NT2/D1 (cell line): Measurements from ENCODE around the gene CAMK1G.

Experiments used
- DNase-seq: peaks from one replicate; pipeline ENCODE4 v3.0.0-alpha.2; 2011; ENCODE audit warnings: low read depth, low spot score
- H3K27me3 ChIP-seq: 2 replicates; pipeline ENCODE4 v1.6.0; 2011; ENCODE audit warnings: mild to moderate bottlenecking; ENCODE audit not compliant: insufficient read length, insufficient read depth
- H3K36me3 ChIP-seq: 2 replicates; pipeline ENCODE4 v1.6.1; 2011; ENCODE audit warnings: mild to moderate bottlenecking, low read length, mixed read lengths; ENCODE audit not compliant: insufficient read depth, insufficient read length
- H3K4me1 ChIP-seq: 2 replicates; pipeline ENCODE4 v1.5.1; 2011; ENCODE audit not compliant: insufficient read depth, insufficient read length
- H3K4me3 ChIP-seq: 2 replicates; pipeline ENCODE4 v1.5.1; 2011; ENCODE audit warnings: low read depth; ENCODE audit not compliant: insufficient read length
- H3K9ac ChIP-seq: 2 replicates; pipeline ENCODE4 v1.6.0; 2011; ENCODE audit warnings: low read depth; ENCODE audit not compliant: insufficient read length
- H3K9me3 ChIP-seq: 2 replicates; pipeline ENCODE4 v1.5.1; 2011; ENCODE audit warnings: mild to moderate bottlenecking, low read length; ENCODE audit not compliant: insufficient read depth
- SUZ12 ChIP-seq: IDR thresholded peaks from 2 replicates; pipeline ENCODE4 v1.6.1; 2011; ENCODE audit not compliant: insufficient read length, insufficient read depth; ENCODE audit errors: extremely low read depth
- YY1 ChIP-seq: IDR thresholded peaks from 2 replicates; pipeline ENCODE4 v1.6.1; 2011; ENCODE audit not compliant: insufficient read length, insufficient read depth
- ZNF274 ChIP-seq: IDR thresholded peaks from 2 replicates; pipeline ENCODE4 v1.6.1; 2011; ENCODE audit warnings: mild to moderate bottlenecking, low read depth, low read length

Gene CAMK1G

DNA sequence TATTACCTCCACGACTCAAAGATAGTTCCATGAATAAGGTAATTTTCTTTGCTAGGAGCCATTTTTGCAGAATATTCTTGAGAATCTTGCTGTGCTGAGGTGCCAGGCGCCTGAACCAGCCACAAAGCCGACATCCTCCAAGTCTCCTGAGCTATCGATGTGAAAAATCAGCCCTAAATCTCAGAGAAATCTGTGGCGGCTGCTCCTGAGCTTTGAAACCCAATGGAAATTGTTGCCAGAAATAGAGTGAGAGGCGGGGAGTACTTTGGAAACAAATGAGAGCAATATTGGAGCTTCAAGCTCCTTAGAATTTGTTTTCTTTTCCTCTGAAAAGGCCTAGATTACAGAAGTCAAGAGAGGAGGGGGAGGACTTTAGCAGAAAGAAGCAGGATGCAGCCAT, 6.3 kb downstream of the CAMK1G start:
- peaks cover 12% of the 10 kb centered on the region; the same call in 1 of the 2 replicates for H3K9me3 ChIP-seq

DNA sequence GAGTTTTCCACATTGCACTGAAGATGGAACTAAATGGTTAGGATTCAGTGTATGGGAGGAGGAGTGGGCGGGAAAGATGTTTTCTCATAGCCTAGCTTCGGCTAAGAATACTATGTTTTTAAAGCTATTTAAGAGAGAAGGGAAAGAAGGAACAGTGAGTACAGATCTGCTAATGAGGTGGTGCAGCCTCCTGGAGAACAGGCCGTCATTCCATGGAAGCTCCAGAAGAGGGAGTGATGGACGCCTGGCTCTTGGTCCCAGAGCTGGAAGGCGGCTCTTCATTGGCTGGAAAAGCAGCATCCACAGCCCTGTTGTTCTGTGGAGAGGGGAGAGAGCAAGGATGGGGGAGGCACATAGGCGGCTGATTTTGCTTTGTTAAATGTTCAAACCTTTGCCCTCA, 6.9 kb downstream of the CAMK1G start:
- H3K4me1 ChIP-seq = no peaks in the 10 kb centered on the region
- no peaks in the 10 kb centered on the region for H3K36me3 ChIP-seq
- DNase-seq = no peak
- no peak for TF ChIP-seq ZNF274
- TF ChIP-seq SUZ12 = no peak
- TF ChIP-seq YY1 = no peak
- H3K27me3 ChIP-seq = peaks cover 13% of the 10 kb centered on the region
- H3K9me3 ChIP-seq = peaks cover 12% of the 10 kb centered on the region; the same call in 1 of the 2 replicates
- no peak overlapping the region for H3K4me3 ChIP-seq
- H3K9ac ChIP-seq = no peak overlapping the region

More for the DNA sequence above, 6.3 kb downstream of the CAMK1G start:
- peaks cover 19% of the 10 kb centered on the region for H3K27me3 ChIP-seq
- H3K4me1 ChIP-seq = no peaks in the 10 kb centered on the region
- DNase-seq = no peak
- H3K4me3 ChIP-seq = no peak overlapping the region
- H3K36me3 ChIP-seq = no peaks in the 10 kb centered on the region
- H3K9ac ChIP-seq = no peak overlapping the region
- TF ChIP-seq SUZ12 (no peak), YY1 (no peak), ZNF274 (no peak)

DNA sequence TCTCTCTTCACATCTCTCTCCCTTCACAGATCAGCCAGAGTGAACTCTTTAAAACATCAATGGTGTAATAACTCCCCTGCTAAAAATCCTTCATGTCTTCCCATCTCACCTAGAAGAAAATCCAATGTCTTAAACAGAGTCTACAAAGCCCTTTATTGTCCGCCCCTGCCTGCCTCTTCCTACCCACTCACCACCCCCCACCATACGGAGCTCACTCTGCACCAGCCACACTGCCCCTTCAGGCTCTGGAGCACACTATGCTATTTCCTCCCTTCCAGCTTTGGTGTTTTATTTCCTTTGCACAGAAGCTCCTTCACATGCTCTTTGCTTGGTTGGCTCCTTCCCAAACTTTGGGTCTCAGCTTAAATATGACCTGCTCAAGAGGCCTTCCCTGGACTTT, 10.2 kb downstream of the CAMK1G start:
- no peaks in the 10 kb centered on the region for H3K27me3 ChIP-seq
- H3K4me1 ChIP-seq = no peaks in the 10 kb centered on the region
- TF ChIP-seq SUZ12 (no peak), ZNF274 (no peak), YY1 (no peak)
- no peak overlapping the region for H3K4me3 ChIP-seq
- H3K36me3 ChIP-seq = no peaks in the 10 kb centered on the region
- DNase-seq = no peak
- H3K9ac ChIP-seq = no peak overlapping the region
- no peaks in the 10 kb centered on the region for H3K9me3 ChIP-seq

DNA sequence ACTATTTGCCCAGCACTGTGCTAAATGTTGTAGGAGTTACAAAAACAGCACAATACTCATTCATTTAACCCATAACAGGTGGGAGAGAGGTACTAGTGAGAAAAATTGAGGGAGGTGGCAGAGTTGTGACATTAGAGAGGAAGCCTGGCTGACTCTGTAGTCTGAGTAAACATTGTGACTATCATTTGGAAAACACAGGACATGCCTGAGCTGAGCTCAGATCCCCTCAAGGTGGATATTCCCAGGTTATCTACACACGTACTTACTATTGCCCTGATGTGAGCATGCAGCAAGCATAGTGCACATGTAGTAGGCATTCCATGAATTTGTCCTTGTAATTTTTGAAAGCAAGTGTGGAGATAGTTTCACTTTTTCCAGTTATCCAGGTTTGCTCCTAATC, 10.9 kb downstream of the CAMK1G start:
- Histone ChIP-seq H3K9me3 (no peaks in the 10 kb centered on the region), H3K4me3 (no peak overlapping the region), H3K9ac (no peak overlapping the region), H3K27me3 (no peaks in the 10 kb centered on the region), H3K4me1 (no peaks in the 10 kb centered on the region), H3K36me3 (no peaks in the 10 kb centered on the region)
- TF ChIP-seq YY1 (no peak), SUZ12 (no peak), ZNF274 (no peak)
- DNase-seq = no peak

DNA sequence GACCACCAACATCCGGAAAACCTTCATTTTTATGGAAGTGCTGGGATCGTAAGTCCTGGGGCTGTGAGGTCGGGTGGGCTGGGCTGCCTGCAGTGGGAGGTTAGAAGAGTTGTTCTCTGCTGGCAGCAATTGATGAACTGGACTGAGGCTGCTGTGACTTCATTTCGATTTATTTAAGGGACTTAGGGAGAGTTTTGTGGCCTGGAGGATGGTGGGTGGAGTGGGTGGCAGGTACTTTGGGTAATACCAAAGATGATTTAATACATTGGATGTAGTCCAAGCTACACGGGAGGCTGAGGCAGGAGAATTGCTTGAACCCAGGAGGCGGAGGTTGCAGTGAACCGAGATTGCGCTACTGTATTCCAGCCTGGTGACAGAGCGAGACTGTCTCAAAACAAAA, 11.5 kb downstream of the CAMK1G start:
- Histone ChIP-seq H3K27me3 (no peaks in the 10 kb centered on the region), H3K4me1 (no peaks in the 10 kb centered on the region), H3K9me3 (no peaks in the 10 kb centered on the region), H3K4me3 (no peak overlapping the region), H3K36me3 (no peaks in the 10 kb centered on the region), H3K9ac (no peak overlapping the region)
- DNase-seq = no peak
- TF ChIP-seq SUZ12 (no peak), YY1 (no peak)

DNA sequence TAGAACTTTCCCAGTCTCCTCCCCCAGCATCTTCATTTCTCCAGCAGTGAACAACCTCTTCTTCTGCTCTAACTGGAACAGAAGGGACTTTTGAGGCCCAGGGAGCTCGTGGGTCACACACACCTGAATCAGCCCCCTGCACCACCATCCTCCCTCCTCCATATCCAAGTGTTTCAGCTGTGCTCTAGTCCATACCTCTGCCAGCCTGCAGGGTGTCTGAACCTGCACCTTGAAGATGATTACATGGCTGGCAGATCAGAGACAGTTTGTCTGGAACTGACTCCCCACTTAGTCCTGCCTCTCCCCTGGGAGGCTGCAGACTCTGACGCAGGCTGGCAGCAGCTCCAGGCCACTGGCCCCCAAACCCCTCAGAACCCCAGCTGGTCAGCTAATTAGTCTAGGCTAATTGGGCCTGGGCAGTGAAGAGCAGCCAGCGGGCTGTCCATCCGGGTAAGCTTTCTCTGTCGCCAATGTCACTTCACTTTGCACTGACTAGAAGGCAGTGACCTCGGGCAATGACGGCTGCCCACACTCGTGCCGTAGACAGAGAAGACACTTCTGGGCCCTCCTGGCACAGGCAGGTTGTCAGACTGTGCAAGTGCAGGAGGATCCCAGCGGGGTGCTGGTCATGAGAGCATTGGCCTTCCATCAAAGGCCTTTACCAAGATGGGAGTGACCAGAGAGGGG, 12.2 kb downstream of the CAMK1G start:
- Histone ChIP-seq H3K9ac (no peak overlapping the region), H3K4me1 (no peaks in the 10 kb centered on the region), H3K4me3 (no peak overlapping the region), H3K36me3 (no peaks in the 10 kb centered on the region), H3K9me3 (no peaks in the 10 kb centered on the region), H3K27me3 (no peaks in the 10 kb centered on the region)
- TF ChIP-seq YY1 (no peak), ZNF274 (no peak), SUZ12 (no peak)
- no peak for DNase-seq

DNA sequence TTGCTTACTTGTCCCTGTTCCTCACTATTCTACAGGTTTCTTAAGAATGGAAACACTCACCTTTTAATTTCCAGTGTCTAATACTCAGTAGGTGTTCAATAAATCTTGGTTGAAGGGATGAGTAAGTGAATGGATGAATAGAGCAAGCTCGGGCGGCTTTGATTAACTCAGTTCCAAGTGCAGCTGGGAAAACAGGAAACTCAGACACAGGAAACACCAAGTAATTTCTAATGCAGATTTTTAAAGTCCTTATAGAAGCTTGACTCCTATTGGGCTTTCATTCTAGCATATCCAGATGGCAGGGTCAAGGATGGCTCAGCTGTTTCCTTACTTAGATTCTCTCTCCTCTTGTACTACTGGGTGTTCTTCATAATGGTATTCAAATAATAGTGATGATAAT, 14.0 kb downstream of the CAMK1G start:
- TF ChIP-seq ZNF274 (no peak), SUZ12 (no peak), YY1 (no peak)
- no peaks in the 10 kb centered on the region for H3K27me3 ChIP-seq
- H3K4me3 ChIP-seq = no peak overlapping the region
- no peak overlapping the region for H3K9ac ChIP-seq
- H3K36me3 ChIP-seq = no peaks in the 10 kb centered on the region
- no peaks in the 10 kb centered on the region for H3K9me3 ChIP-seq
- no peaks in the 10 kb centered on the region for H3K4me1 ChIP-seq
- no peak for DNase-seq

DNA sequence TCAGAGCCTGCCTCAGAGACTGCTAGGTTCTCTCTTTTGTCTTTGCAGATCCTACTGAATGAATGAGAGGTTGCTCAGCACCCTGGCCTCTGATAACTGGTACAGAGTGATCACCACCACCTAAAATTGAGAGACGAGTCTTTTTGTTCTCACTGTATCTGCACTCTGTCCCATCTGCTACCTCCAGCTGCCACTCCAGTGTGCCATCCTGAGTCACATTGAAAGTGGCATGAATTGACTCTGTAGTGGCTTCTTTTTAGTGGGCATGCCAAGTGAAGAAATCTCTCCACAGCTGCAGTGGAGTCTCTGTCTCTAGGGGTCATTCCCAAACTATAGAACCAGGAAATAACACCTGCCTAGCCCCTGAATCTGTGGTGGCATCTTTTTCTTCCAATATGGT, 14.7 kb downstream of the CAMK1G start:
- Histone ChIP-seq H3K27me3 (no peaks in the 10 kb centered on the region), H3K4me1 (no peaks in the 10 kb centered on the region), H3K9me3 (no peaks in the 10 kb centered on the region), H3K4me3 (no peak overlapping the region), H3K36me3 (no peaks in the 10 kb centered on the region), H3K9ac (no peak overlapping the region)
- no peak for DNase-seq
- no peak for TF ChIP-seq SUZ12
- TF ChIP-seq ZNF274 = no peak
- no peak for TF ChIP-seq YY1
